Measurements from ENCODE around the gene C20orf202.
A peak's percentile ranks its signal among the peaks of the same experiment; 100 is the strongest.

DNA sequence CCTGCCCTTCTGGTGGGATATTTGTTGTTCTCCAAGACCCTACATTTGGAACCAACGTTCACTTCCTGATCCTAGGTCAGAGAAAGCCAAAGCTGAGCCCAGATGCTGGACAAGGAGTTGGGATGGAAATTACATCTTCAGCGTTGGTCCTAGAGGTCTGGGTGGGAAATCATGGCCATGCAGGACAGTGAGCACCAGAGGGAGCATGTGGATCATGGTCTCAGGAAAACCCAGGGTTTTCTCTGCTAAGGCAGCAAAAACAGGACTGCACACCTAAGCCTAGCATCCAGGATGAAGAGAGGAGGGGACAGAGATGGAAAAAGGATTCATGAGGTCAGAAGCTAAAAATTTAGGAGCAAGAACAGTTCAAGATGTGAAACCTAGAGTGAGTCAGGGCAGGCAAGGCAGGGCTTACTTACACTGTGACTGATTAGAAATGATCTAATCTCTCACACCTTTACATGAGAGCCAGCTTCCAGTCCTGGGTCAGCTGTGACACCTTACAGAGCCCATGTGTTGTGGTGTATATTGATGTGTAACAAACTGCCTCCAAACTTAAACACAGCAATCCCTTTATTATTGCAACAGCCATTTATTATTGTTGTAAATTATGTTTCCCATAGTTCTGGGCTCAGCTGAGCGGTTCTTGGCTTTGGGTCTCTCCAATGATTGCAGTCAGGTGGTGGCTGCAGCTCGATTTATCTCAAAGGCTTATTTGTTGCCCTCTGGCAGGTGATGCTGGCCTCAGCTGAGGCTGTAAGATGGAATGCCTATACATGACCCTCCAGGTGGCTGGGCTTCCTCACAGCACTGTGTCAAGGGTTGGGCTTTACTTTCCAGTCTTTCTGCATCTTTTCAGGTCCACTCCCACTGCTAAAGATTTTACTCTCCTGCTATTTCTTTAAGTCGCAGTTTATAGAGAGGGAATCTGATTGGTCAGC lies 6.5 kb downstream of the C20orf202 start:
- TF ChIP-seq CTCF (IDR thresholded peaks at IDR 0.05; ENCODE audit: insufficient read depth, low read depth, low read length) (peak; percentile 32), EZH2 (IDR thresholded peaks at IDR 0.05; ENCODE audit: insufficient read depth, low read length) (no peak)

Data from astrocyte (in vitro differentiated cells and primary cell).